ENCODE data around the gene MRPL22. TPM values are rescaled to one million over a fixed set of nuclear protein-coding genes. Genes with fewer than 3 reads are reported as not detected.
"Not testable (repeated sequence)": the region's sequence is repeated elsewhere in the genome, so short reads cannot be mapped to it uniquely, and the experiment has no call there.

MRPL22 gene
- total RNA-seq, 4 donors from 2014 or later, result 9.4 to 13.2 (median 12.5) TPM; not detected in 1

GRCh38 chr5:154901276-154901675 lies 39.6 kb upstream of the MRPL22 start:
- Histone ChIP-seq H3K36me3 (peaks cover 0 to 85% (median 22%) of the 10 kb centered on the region in 4 donors), H3K9me3 (no peaks in the 10 kb centered on the region), H3K4me3 (no peak overlapping the region), H3K4me1 (no peaks in the 10 kb centered on the region), H3K27ac (no peak overlapping the region), H3K27me3 (no peaks in the 10 kb centered on the region)
- intact Hi-C loops (cut with DNase I; ENCODE audit: low total_unique reads) (no loop called here), in situ Hi-C loops (cut with MboI; ENCODE audit: low pct_ligation_motif_present in 1 of 4, low pct_unique_long_range_greater_than_20kb in 1 of 4, low sequenced_read_pairs in 3 of 4) (no loop called here)
- TF ChIP-seq CTCF (IDR thresholded peaks at IDR 0.05), result no peak
- no peak for TF ChIP-seq POLR2A (IDR thresholded peaks at IDR 0.05)
- TF ChIP-seq EP300 (IDR thresholded peaks at IDR 0.05; ENCODE audit: low read depth), result no peak
- TF ChIP-seq POLR2AphosphoS5 (IDR thresholded peaks at IDR 0.05), result no peak
- no peak for DNase-seq
- 94 to 100% methylated on average over 2 of the region's 2 CpGs for WGBS, 2 donors (ENCODE audit: low coverage in 1 of 2)

GRCh38 chr5:154901913-154902312 lies 39.0 kb upstream of the MRPL22 start:
- Histone ChIP-seq H3K4me1 (no peaks in the 10 kb centered on the region), H3K9me3 (no peaks in the 10 kb centered on the region), H3K27ac (no peak overlapping the region), H3K27me3 (no peaks in the 10 kb centered on the region), H3K4me3 (no peak overlapping the region), H3K36me3 (peaks cover 0 to 87% (median 22%) of the 10 kb centered on the region in 4 donors)
- TF ChIP-seq POLR2AphosphoS5 (IDR thresholded peaks at IDR 0.05) (no peak), POLR2A (IDR thresholded peaks at IDR 0.05) (no peak), EP300 (IDR thresholded peaks at IDR 0.05; ENCODE audit: low read depth) (no peak), CTCF (IDR thresholded peaks at IDR 0.05) (no peak)
- no peak for DNase-seq
- 98% methylated on average over 6 of the region's 6 CpGs; no CpG with 5 or more reads in 1 of the 2 donors for WGBS, 2 donors (ENCODE audit: low coverage in 1 of 2)
- intact Hi-C loops (cut with DNase I; ENCODE audit: low total_unique reads), result no loop called here
- in situ Hi-C loops (cut with MboI; ENCODE audit: low pct_ligation_motif_present in 1 of 4, low pct_unique_long_range_greater_than_20kb in 1 of 4, low sequenced_read_pairs in 3 of 4), result no loop called here

GRCh38 chr5:154905601-154906000 lies 35.3 kb upstream of the MRPL22 start:
- H3K4me3 ChIP-seq; DNase-seq; H3K27me3 ChIP-seq; H3K27ac ChIP-seq; intact Hi-C loops (cut with DNase I; ENCODE audit: low total_unique reads); in situ Hi-C loops (cut with MboI; ENCODE audit: low pct_ligation_motif_present in 1 of 4, low pct_unique_long_range_greater_than_20kb in 1 of 4, low sequenced_read_pairs in 3 of 4); H3K4me1 ChIP-seq; H3K9me3 ChIP-seq: not testable (repeated sequence)
- peaks cover 0 to 62% (median 22%) of the 10 kb centered on the region in 4 donors for H3K36me3 ChIP-seq
- WGBS, 2 donors (ENCODE audit: low coverage in 1 of 2), result 96 to 100% methylated on average over 5 to 7 of the region's 7 CpGs

- Histone ChIP-seq H3K27ac (no peak overlapping the region), H3K4me1 (no peaks in the 10 kb centered on the region), H3K4me3 (no peak overlapping the region), H3K27me3 (no peaks in the 10 kb centered on the region), H3K9me3 (no peaks in the 10 kb centered on the region), H3K36me3 (peaks cover 0 to 56% (median 17%) of the 10 kb centered on the region in 4 donors)
- intact Hi-C loops (cut with DNase I; ENCODE audit: low total_unique reads) (no loop called here), in situ Hi-C loops (cut with MboI; ENCODE audit: low pct_ligation_motif_present in 1 of 4, low pct_unique_long_range_greater_than_20kb in 1 of 4, low sequenced_read_pairs in 3 of 4) (no loop called here)
- WGBS, 2 donors (ENCODE audit: low coverage in 1 of 2), result 82 to 90% methylated on average over 3 of the region's 3 CpGs
- no peak for DNase-seq
- no peak for TF ChIP-seq POLR2AphosphoS5 (IDR thresholded peaks at IDR 0.05)
- TF ChIP-seq CTCF (IDR thresholded peaks at IDR 0.05), result no peak
- no peak for TF ChIP-seq POLR2A (IDR thresholded peaks at IDR 0.05)
- no peak for TF ChIP-seq EP300 (IDR thresholded peaks at IDR 0.05; ENCODE audit: low read depth)
These were observed 24.0 kb upstream of the MRPL22 start for GRCh38 chr5:154916874-154917273.

GRCh38 chr5:154917757-154918156 lies 23.1 kb upstream of the MRPL22 start:
- no peak for DNase-seq
- no peaks in the 10 kb centered on the region for H3K27me3 ChIP-seq
- no peak overlapping the region for H3K27ac ChIP-seq
- H3K9me3 ChIP-seq, result no peaks in the 10 kb centered on the region
- in situ Hi-C loops (cut with MboI; ENCODE audit: low pct_ligation_motif_present in 1 of 4, low pct_unique_long_range_greater_than_20kb in 1 of 4, low sequenced_read_pairs in 3 of 4), result no loop called here
- 83 to 87% methylated on average over 4 of the region's 4 CpGs for WGBS, 2 donors (ENCODE audit: low coverage in 1 of 2)
- no peak overlapping the region for H3K4me3 ChIP-seq
- no peaks in the 10 kb centered on the region for H3K4me1 ChIP-seq
- peaks cover 0 to 53% (median 16%) of the 10 kb centered on the region in 4 donors for H3K36me3 ChIP-seq
- intact Hi-C loops (cut with DNase I; ENCODE audit: low total_unique reads), result no loop called here
- TF ChIP-seq POLR2A (IDR thresholded peaks at IDR 0.05), result no peak
- no peak for TF ChIP-seq CTCF (IDR thresholded peaks at IDR 0.05)
- TF ChIP-seq POLR2AphosphoS5 (IDR thresholded peaks at IDR 0.05), result no peak
- no peak for TF ChIP-seq EP300 (IDR thresholded peaks at IDR 0.05; ENCODE audit: low read depth)

All from transverse colon (tissue), 4 donors.